ENCODE measurements around the gene OTULIN. TPM values are rescaled to one million over a fixed set of nuclear protein-coding genes. Genes with fewer than 3 reads are reported as not detected.

The OTULIN gene
- total RNA-seq (2022; extraction: Qiagen RNA extraction): 18.6 to 22.4 TPM (median 22.2 TPM) in 5 replicates

DNA sequence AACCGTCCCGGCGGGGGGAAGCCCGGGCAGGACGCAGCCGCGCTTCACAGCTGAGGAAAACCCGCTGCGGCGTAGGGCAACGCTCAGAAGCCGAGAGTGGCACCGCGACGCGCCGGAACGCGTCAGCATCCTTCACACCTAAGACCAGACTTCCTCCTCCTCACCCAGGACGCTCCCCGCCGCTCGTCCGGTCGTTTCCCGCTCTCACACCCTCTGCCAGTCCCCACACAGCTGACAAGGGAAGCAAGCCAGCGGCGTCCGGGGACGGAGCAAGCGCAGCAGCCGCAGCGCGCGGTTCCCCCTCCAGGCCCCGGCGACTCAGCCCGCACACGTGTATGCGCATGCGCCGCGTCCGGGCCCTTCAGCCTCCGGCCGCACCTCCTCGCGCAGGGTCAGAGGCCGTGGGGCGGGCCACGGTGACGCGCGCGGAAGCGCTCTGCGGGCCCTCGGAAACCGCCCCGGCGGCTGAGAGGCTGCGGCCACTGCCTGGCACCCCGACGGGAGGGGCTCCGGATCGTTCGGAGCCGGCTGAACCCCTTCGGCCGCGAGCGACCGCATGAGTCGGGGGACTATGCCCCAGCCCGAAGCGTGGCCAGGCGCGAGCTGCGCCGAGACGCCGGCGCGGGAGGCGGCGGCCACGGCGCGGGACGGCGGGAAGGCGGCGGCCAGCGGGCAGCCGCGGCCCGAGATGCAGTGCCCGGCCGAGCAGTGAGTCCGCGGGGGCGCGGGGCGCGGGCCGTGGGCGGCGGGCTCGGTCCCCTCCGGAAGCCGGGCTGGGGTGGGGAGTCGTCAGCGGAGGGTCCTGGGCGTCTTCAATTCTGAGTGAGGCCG is at the start of gene OTULIN:
OTULIN (plus strand) TSS at position 449 of the 831 bp plus-strand sequence; CDS start at position 557, 108 bp downstream.

Other genes with a start within 250 kb of the OTULIN start
- 16.9 to 24.0 TPM (median 22.3 TPM) in 5 replicates for gene OTULINL, start 82.9 kb upstream of the OTULIN start, total RNA-seq (2022; extraction: Qiagen RNA extraction)
- 18.9 to 20.9 TPM (median 20.0 TPM) in 5 replicates for gene ANKH, start 207.1 kb downstream of the OTULIN start, total RNA-seq (2022; extraction: Qiagen RNA extraction)

Data from A549 treated with Hydrocortisone at 1 μM for 4 hours (cell line).